ENCODE results near the gene FGFR4.

DNA sequence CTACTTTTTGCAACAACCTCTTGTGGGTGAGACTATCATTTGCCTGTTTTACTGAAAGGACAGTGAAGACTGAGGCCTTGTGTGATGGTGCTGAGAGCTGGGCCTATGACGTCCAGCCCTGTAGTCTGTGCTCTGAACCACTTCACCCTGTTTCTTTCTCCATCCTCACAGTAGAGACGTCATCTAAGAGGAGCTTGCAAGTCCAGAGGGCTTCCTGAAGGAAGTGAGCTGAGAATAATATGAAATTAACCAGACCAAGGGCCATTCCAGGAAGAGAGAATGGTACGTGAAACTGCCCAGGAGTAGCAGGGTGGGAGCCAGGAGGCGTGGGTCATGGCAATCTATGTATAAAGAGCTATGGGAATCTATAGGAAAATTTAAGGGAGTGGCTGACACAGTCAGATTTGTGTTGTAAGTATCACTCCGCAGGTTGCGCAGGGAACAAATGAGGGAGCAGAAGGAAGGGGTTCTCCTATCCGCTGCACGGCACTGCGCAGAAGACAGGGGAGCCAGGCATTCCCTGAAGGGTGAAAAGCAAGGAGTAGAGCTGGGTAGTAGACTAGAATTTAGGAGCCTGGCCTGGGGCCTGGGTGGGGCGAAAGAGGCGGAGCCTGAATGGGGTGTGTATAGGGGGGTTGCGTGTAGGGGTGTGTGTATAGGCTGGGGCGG lies 596 bp upstream of the FGFR4 start:
- TF ChIP-seq, protein P1, sequence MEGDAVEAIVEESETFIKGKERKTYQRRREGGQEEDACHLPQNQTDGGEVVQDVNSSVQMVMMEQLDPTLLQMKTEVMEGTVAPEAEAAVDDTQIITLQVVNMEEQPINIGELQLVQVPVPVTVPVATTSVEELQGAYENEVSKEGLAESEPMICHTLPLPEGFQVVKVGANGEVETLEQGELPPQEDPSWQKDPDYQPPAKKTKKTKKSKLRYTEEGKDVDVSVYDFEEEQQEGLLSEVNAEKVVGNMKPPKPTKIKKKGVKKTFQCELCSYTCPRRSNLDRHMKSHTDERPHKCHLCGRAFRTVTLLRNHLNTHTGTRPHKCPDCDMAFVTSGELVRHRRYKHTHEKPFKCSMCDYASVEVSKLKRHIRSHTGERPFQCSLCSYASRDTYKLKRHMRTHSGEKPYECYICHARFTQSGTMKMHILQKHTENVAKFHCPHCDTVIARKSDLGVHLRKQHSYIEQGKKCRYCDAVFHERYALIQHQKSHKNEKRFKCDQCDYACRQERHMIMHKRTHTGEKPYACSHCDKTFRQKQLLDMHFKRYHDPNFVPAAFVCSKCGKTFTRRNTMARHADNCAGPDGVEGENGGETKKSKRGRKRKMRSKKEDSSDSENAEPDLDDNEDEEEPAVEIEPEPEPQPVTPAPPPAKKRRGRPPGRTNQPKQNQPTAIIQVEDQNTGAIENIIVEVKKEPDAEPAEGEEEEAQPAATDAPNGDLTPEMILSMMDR (IDR thresholded peaks at IDR 0.05; ENCODE audit: borderline replicate concordance, extremely low read depth, low read length, poor library complexity, severe bottlenecking), result no peak
- no peak for TF ChIP-seq EZH2 (IDR thresholded peaks at IDR 0.05; ENCODE audit: borderline replicate concordance, low read depth, low read length, severe bottlenecking)
